Dermis blood vessel endothelial cell (primary cell): ENCODE measurements around the gene HTRA3. TPM values are rescaled to one million over a fixed set of nuclear protein-coding genes. Genes with fewer than 3 reads are reported as not detected.

Experiments used
- DNase-seq: peaks from one replicate; pipeline ENCODE4 v3.0.0; 2010
- total RNA-seq: library from RNA; depleted of rRNA; stranded (reverse); fragments of >200 nt; gene quantifications from 2 replicates; pipeline ENCODE4 v1.2.3, GENCODE V29; 2014

The HTRA3 gene
- total RNA-seq, 1 donor from 2014 or later = 3.6 TPM

DNA sequence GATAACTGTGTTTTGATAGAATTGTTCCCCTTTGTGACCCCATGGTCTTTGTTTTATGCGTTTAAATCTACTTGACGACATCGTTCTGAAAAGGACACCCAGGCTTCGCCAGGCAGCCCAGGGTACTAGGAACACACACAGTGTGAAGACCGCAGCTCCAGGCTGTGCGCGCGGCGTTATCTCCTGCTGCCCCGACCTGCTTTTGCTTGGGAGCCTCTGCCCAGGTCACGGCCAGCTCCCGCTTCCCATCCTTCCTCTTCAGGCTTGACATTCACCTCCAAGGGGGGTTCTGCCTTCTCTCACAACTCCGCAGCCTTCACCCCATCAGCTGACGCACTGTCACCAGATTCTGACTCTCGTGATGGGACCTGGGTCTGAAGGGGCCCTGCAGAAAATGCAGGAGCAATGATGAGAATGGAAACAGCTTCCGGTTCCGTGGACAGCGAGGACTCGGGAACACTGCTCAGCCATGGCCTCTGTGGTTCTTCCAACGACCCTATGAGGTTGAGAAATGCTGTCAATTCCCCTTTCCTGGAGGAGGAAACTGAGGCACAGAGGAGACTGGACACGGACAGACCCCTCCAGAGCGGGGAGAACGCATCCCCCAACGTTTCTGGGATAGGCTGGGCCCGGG, 536 bp upstream of the HTRA3 start:
- DNase-seq = no peak

DNA sequence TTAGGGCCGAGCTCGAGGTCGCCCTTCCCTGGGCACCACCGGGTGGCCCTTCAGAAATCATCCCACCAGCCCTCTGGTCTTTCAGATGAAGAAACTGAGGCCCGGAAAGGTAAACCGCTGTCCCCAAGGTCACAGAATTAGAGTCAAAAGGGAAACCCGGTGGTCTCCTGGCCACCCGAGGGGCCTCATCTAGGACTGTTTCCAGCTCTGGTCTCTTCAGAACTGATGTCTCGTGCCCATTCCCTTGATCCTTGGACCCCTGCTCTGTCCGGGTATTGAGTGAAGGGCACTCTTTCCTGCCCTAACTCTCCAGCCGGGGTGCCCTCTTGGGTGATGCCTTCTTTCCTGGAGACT, 841 bp downstream of the HTRA3 start:
- DNase-seq = no peak

- no peak for DNase-seq
These were observed 1.6 kb downstream of the HTRA3 start for GRCh38 chr4:8270912-8271815.

DNA sequence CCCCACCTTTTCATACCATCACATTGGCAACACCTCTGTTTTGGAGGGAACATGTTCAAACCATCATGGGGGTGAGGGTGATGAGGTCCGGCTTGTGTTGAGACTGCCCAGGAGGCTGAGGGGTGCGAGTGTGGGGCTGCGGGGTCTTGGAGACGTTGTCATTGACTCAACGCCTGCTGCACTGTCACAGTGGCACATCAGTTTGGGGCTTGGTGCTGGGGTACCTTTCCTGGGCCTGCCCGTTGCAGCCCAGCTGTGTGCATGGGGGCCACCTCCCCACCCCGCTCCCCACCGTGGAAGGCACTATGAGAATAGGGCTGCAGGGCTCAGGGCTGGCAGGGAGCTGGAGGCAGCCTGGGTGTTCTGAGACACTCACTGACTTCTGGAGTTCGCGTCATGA, 2.3 kb downstream of the HTRA3 start:
- DNase-seq = no peak

- DNase-seq = peak; percentile 66
These were observed 3.2 kb downstream of the HTRA3 start for GRCh38 chr4:8272472-8273428.

GRCh38 chr4:8273450-8273849, 3.9 kb downstream of the HTRA3 start:
- no peak for DNase-seq

DNA sequence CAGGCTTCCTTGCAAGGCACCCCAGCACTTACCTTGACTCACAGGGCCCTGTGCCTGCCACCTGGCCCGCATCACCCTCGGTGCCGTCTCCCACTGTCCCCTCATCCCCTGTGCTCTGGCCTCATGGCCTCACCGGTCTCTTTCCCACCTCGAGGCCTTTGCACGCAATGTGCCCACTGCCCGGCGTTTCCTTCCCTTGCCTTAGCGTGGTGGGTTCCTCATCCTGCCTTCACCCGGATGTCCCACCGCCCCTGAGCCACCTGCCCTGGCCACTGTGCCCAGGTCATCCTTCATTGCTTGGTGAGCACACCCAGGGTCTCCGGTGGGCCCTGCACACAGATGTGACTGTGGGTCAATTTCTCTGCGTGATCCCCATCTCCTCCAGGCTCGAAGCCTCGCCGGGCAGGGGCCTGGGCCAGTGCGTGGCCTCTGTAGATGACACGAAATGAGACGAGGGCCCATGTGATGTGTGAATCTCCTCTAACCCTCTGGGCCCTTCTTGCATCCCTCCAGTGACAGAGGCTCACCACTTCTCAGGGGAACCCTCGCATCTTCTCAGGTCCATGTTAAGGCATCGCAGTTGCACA, 4.6 kb downstream of the HTRA3 start:
- no peak for DNase-seq

GRCh38 chr4:8274765-8275547, 5.4 kb downstream of the HTRA3 start:
- no peak for DNase-seq

DNA sequence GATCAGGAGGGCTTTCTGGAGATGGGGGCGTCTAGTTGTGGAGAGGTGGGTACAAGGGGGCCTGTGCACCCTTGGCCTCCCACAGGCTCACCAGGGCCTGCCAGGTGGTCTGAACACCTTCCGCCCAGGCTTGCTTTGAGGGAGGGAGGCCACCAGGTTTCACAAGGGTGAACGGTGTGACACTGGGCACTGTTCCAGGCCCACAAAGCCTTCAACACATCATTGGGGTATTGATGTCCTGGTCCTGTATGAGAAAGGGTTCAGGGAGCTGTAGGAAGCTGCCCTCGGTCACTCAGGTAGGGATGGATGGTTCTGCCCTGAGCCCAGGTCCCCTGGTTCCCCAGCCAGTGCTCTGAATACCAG, 6.0 kb downstream of the HTRA3 start:
- no peak for DNase-seq

- DNase-seq = no peak
These were observed 7.0 kb downstream of the HTRA3 start for GRCh38 chr4:8276358-8277240.

- no peak for DNase-seq
These were observed 7.9 kb downstream of the HTRA3 start for GRCh38 chr4:8277356-8278008.

- DNase-seq = peak; percentile 19
These were observed 8.4 kb downstream of the HTRA3 start for GRCh38 chr4:8278009-8278395.

- DNase-seq = peak; percentile 81
These were observed 9.1 kb downstream of the HTRA3 start for GRCh38 chr4:8278421-8279287.

GRCh38 chr4:8279321-8280157, 10.0 kb downstream of the HTRA3 start:
- no peak for DNase-seq

GRCh38 chr4:8280158-8280875, 10.8 kb downstream of the HTRA3 start:
- DNase-seq = no peak

DNA sequence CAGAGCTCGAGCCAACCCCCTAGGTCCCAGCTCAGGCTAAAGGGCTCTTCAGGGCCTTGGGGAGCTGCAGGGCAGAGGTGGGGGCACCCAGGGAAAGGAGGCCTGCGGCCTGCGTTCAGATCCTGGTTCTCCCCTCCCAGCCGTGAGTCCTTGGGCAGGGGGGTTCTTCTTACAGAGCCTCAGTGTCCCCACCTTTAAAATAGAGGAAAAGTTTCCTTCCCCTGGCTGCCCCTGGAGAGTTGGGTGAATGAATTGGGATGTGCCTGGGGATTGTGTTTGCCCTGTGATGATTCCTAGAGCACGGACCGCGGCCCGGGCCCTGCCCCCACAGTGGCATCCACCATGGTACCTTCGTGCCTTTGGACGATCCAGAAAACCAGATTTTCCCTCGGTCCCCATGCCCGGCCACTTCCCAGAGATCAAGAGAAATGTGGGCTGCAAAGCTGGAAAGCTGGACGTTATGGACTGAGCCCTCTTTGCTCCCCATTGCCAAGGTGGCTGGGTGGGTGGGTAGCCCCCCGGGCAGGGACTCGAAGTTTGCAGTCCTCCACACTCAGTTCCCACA, 11.4 kb downstream of the HTRA3 start:
- DNase-seq = no peak

- no peak for DNase-seq
These were observed 12.1 kb downstream of the HTRA3 start for GRCh38 chr4:8281519-8282133.
